Right kidney (tissue), 1 donor: ENCODE data around the gene DYNLT2.
"Not testable (repeated sequence)": the region's sequence is repeated elsewhere in the genome, so short reads cannot be mapped to it uniquely, and the experiment has no call there.

Experiments used
- DNase-seq: peaks from one replicate; pipeline ENCODE4 v3.0.0-alpha.2; 2016

Gene DYNLT2

DNA sequence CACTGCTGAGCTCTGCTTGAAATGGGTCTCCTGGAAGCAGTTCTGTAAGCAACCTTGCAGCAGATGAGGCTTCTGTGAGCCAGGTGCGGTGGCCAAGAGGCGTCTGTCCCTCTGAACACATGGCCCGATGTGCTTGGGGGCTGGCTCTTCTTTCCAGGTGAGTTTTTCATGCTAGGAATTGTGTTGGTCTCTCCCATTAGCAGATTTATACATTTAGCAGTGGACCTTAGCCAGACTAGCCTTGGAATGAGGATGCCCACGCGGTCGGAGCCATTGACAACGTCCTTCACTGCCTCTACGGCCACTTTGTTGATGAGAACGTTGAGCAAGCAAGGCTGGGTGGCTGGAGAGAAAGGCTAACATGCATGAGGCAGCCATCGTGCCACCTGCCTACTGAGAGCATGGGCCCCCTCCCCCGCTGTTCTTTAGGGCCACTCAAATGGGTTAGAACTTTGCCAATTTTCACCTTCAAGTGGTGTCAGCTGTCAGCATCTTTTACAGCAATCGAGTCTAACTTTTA is 33.5 kb upstream of the DYNLT2 start:
- no peak for DNase-seq

DNA sequence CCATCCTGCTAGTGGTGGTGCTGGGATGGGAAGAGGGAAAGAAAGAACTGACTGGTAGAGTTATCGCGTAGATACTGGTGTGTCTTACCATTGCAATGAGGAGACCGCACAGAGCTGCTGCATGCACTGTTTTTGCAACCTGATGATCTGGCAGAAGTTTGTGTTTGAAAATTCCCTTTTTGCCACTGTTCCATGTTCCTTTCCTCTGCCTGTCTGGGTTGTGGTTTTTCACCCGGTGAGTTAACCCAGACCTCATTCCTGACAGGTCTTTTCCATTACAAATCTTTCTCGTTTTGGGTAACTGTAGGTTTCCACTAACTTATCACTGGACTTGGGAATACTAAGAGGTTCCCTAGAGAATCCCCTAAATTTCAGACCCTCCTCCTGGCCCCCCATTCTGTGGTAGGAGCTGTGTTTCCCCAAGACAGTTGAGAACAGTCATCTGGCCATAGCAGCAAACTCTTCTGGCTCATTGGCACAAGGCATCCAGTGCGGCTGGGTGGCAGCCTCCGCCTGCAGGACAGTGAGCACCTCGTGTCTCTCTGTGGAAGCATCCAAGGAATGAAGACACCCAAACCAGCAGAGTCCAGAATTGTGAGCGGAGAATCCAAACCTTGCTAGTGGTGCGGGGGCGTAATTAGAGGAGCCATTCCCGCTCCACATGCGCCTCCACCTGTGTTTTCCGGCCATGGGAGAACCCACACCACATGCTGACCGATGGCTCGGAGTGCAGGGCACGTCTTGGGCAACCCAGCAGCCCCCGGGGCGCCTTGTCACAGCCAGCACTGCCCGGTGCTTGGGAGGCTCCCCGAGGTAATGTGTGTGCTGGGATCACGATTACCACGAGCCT is 32.8 kb upstream of the DYNLT2 start:
- DNase-seq: no peak

DNA sequence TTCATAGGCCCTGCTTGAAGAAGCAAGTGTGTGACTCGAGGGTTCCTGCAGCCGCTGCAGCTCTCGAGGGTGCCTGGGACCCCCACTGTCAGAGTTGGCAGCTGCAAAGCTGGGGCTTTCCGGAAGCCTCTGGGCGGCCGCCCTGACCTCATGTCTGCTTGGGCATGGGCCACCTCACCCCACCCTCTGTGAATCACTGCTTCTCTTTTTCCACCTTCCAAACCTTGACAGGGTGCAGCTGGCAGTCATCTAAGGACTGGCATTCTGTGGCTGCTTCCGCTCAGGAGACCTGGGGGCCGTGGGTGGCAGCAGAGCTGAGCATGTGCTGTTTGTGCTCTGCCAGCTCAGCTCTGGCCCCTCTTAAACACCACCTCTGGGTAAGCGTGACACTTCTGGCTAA is 32.0 kb upstream of the DYNLT2 start:
- no peak for DNase-seq

DNA sequence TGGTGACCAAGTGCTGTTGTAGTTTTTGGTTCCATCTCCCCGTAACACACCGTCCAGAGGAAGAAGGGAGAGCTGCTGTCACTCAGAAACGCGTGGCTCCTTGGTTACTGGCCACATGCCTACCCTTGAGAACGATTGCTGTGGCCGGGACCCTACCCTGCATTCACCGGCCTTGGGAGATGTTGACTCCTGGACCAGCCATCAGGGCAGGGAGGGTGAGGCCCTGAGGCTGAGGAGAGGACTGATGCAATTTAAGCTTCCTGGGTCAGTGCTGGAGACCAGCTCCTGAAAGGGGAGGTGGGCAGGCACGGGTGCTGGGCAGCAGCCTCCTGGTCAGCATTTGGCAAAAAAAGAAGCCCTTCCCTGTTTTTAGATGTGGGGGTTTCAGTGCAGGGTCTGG is 31.6 kb upstream of the DYNLT2 start:
- no peak for DNase-seq

DNA sequence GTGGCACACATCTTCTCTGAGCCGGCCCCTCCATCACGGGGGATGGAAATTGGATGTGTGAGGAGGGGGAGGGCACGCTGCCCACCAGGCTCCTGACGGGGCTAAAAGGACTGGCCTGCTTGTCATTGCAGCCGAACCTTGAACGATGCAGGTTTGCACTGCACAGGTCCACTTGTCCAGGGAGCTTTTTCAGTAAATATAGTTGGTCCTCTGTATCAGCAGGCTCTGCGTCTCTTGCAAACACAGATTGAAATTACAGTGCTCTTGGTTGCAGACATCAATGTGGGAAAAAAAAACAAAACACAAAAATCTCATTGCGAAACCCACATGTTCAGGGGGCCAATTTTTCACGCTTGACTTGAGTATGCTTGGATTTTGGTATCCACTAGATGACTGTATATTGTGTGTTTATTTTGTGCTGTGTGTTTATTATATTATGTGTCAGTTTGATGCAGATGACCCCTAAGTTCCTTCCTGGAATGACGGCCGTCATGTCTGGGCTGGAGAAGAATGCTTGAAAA is 29.3 kb upstream of the DYNLT2 start:
- no peak for DNase-seq

DNA sequence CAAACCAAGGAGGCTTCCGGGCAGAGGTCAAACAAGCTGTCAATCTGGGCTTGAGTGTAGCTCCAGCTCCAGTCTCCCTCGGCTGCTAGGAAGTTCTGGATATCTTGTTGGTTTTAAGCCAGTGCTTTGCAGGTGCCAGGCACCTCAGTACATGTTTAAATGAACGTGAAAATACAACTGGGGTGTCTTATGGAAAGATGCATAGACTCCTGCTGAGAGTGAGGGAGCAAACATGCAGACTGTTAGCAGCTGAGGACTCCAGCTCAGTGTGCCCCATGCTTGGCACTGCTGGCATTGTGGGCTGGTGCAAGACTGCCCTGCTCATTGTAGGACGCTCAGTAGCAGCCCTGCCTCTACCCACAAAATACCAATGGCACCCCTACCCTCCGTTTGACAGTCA is 28.5 kb upstream of the DYNLT2 start:
- DNase-seq: no peak

DNA sequence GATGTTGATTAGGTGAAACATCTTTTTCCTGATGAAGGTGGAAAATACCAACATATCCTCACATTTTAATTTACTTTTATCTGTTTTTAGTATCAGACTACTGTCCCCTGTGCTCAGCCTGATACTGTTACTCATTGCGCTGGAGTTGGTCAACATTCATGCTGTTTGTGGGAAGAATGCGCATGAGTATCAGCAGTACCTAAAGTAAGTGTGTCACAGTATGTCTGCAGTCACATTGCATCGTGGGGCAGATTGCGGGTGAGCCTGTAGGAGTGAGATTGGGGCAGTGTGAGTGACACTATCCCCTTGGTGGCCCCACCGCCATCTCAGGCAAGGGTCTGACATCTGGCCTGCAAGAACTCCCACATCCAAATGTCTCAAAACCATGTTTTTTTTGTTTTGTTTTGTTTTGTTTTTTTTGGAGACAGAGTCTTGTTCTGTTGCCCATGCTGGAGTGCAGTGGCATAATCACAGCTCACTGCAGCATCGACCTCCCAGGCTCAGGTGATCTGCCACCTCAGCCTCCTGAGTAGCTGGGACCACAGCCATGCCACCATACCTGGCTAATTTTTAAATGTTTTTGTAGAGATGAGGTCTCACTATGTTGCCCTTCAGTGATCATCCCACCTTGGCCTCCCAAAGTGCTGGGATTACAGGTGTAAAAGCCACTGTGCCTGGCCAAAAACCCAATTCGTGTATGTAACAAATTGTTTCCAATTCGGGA is 27.9 kb upstream of the DYNLT2 start:
- no peak for DNase-seq

DNA sequence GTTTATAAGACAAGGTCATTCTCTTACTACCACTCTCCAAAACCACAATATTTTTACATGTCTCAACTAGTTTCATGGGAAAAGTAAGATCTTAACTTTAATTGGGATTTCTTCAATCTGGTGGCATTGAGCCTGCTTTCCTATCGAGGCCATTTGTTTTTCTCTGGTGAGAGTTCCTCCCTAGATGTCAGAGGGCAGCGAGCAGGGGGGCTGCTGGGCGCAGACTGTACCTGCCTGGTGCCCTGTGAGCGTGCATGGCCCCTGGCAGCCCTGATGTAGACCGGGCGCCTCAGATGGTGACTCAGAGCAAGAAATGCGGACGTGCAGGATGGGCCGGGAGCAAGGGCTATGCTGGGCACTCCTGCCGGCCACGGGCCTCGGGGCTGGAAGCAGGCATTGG is 27.3 kb upstream of the DYNLT2 start:
- no peak for DNase-seq

DNA sequence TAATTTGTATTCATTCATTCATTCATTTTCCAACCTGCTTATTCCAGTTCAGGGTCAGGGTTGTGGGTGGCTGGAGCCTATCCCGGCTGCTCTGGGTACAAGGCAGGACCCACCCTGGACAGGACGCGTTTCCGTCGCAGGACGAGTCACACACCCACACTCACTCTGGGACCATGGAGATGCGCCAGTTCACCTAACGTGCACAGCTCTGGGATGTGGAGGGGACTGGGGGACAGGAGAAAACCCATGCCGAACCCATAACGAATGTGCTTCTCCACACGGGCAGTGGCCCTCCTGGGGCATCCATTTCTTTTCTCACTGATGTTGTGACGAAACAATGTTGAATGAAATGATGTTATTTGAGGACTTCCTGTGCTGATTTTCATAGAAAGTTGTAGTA is 26.5 kb upstream of the DYNLT2 start:
- no peak for DNase-seq

DNA sequence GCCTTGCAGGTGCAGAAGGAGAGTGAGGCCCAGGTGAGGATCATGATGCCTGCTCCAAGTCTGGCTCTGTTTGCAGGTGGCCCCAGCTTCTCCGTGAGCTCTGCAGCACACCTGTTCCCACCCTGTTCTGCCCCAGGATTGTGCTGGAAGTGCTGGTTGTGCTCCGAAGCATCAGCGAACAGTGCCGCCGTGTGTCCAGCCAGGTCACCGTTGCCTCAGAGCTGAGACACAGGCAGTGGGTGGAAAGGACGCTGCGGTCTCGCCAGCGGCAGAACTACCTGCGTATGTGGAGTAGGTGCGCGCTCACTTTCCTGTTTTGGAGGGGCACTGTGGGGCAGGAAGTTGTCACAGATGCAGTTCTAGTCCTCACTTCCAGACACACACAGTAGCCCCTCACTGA is 25.0 kb upstream of the DYNLT2 start:
- no peak for DNase-seq

DNA sequence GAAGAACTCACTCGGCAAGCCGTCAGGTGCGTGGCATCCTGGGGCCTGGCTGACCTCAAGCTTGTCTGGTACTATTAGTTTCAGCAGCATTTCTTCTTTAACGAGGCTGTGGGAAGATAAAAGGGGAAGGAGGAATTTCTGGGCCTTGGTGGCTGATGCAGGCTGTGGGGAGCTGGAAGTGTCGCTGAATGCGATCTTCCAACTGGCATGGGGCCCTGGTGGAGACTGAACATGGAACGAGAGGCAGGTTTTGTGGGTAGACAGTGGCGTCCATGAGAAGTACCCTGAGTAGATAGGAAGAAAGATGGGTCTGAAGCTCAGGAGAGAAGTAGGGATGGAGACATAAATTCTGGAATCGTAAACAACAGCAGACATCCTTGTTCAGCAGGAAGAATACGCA is 23.9 kb upstream of the DYNLT2 start:
- DNase-seq: no peak

DNA sequence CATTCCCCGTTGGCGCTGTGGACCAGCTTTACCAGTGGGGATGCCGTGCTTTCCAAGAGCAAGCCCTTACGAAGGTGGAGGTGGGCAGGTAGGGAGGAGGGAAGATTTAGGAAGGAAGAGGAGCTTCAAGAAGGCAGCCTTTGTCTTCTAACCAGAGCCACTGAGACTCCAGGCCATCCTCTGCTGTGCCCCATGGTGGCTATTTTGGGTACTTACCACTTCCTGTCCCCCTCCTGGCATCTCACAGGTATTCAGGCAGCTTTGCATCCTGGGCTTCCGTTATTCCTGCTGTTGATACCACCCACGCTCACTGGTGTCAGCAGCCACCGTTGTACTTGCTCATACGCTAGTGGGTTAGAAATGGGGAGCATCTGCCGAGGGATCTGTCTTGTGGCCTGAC is 23.0 kb upstream of the DYNLT2 start:
- DNase-seq: no peak

DNA sequence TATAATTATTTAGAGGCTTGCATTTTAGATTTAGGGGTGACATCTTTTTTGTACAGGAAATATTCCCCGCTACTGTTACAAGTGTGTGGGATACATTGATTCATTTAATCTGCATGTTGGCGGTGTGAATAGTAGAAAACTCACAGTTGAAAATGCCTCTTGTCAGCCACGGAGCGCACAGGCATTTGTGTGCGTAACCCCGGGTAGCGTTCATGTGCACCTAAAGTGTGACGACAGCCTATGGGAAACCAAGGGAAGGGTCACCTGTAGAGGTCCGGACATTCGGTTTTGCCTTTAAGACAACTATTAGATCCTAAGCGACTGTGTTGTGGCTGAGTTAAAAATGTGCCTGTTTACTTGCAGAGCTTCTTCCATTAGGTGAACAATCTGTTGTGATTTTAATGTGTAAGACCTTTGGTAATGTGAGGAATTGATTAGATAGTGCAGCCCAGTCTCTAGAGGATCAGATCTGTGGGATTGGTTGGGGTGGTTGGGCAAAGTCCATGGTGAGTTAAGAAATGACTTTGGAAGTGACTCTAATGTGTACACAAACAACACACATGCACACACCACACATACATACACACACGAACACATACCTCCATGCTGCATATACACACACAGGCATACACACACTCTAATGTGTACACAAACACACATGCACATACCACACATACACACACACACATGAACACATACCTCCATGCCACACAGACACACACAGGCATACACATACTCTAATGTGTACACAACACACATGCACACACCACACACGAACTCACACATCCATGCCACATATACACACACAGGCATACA is 15.8 kb upstream of the DYNLT2 start:
- no peak for DNase-seq

DNA sequence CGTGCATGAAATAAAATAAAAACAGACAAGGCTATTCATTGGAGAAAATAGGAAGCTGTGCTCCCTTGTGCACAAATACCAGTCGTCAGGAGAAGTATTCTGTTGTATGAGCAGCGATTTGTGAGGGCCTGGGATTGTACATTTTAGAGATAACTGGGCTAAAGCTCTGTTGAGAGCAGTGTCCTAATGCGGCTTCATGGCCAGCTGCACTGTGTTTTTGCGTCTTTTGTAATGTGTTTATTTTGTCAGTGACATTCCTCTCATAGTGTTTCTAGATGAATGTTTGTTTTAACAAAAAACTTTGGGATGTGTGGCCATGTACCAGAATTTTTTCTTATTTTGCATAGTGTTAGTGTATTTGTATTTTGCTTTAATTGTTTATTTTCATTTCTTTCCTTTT is 14.9 kb upstream of the DYNLT2 start:
- no peak for DNase-seq

DNA sequence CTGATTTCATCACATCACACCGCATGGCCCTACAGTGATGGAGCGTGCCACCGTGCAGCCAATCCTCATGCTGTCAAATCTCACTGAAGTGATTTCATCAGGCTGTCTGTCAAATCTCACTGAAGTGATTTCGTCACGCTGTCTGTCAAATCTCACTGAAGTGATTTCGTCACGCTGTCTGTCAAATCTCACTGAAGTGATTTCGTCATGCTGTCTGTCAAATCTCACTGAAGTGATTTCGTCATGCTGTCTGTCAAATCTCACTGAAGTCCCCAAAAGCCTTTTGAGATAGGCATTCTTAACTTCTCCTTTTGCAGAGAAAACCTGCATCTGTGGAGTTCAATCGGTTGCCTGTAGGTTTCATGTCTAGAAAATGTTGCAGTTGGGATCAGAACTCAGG is 14.4 kb upstream of the DYNLT2 start:
- DNase-seq: not testable (repeated sequence)

DNA sequence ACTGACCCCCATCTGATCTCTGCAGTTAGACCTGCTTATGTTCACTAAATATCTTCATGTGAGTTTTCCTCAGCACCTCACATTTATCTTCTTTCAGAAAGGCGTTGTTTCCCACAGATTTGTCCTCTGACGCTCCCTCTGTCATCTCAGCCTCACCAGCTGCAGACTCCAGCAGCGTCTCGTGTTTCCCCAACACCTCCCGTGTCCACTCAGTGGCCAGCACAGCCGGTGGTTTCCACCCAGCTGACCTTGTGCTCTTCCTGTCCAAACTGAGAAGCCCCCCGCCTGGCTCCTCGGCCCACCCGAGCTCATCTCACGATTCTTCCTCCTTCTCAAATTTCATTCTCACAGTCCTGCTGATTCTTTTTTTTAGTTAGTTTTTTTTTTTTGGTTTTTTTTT is 12.5 kb upstream of the DYNLT2 start:
- DNase-seq: no peak

DNA sequence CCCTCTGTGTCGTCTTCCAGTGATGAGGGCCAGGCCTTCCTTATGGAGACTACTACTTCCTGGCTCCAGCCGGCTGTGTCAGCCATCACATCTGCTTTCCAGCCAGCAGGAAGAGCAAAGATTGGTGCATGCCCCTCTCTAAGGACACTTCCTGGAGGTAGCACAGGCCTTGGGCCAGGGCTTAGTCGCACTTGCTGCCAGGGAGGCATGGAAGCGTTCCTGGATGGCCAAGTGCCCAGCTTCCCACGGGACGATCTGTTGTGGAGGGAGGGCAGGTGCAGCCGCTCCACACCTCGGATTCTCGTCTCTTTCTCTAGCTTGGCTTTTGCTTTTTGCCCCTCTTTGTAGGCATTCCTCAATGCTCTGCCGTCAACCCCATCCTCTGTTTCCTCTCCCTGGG is 11.9 kb upstream of the DYNLT2 start:
- DNase-seq: no peak

DNA sequence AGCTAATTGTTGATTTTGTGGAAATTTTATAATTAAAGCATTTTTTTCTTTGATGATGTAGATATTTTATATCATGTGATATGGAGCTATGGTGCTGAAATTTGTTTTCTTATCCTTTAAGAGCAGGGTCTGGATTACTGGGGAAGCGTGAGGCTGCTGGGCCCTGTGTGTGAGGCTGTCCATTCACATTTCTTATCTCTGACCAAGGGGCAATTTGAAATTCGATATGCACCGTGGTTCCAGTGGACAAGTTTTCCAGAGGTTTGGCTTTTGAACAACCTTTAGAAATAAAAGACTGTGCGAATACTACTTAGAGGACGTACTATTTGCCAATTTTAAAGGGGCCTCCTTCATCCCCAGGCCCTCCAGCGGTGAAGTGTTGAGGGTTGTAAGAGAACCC is 3.8 kb upstream of the DYNLT2 start:
- no peak for DNase-seq

DNA sequence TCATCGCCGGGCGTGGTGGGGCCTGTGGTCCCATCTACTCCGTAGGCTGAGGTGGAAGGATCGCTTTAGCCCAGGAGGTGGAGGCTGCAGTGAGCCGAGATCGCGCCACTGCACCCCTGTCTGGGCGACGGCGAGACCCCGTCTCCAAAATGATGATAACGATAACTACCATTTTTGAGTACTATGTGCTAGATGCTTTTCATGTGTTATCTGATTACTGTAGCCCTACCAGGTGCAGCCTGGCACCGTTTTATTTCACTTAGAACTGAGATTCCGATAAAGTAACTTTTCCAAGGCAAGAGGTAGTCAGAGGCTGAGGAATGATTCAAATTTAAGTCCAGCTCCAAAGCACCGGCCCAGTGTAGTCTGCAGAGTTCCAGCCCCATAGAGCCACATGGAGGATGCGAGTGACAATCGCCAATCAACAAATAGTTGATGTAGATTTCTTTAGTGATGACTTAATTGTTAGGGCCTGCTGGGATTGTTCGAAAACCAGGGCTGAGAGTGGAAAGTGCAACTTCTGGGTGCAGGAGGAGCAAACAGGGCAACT is 777 bp upstream of the DYNLT2 start:
- DNase-seq: no peak

DNA sequence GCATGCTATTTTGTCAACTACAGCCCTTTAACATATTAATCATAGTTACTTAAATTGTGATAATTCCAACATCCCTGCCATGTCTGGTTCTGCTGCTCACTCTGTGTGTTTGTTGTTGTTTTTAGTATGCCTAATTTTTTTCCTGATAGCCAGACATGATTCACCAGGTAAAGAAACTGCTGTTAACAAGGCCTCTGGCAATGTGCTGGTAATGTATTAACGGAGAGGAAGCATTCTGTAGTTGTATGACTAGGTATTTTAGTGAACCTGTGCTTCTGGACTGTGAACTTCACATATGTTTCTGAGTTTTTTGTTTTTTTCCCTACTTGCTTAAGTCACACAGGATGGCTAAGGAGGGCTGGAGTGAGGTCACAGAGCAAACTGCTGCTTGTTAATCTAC is 4.8 kb downstream of the DYNLT2 start:
- no peak for DNase-seq

DNA sequence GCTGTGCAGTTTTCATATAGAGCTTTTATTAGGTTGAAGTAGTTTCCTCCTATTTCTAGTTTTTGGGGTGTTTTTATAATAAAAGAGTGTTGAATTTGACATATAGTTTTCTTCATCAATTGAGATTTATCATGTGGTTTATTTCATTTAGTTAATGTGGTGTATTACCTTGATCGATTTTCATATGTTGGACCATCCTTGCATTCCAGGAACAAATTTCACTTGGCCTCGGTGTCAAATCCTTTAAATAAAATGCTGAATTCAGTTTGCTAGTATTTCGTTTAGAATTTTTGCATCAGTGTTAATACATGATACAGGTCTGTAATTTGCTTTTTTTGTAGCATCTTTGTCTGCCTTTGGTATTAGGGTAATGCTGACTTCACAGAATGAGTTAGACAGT is 6.0 kb downstream of the DYNLT2 start:
- DNase-seq: no peak

DNA sequence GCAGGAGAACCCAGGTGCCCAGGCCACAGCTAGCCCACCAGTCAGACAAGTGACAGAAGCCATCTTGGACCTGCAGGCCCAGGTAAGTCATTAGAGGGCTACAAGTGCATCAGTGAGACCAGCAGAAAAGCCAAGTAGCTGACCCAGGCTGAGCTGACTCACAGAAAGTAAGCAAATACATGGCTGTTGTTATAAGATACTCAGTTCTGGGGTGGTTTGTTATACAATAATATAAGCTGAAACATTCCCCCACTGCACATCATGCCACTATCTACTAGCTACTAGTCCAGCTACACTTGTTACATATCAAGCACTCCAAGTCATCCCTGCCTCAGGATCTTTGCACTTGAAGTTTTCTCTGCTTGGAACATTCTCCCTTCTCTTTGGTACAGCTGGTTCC is 10.0 kb downstream of the DYNLT2 start:
- no peak for DNase-seq
